ENCODE data around the gene IL1B. TPM values are rescaled to one million over a fixed set of nuclear protein-coding genes. Genes with fewer than 3 reads are reported as not detected.
A peak's percentile ranks its signal among the peaks of the same experiment; 100 is the strongest.
"Not testable (repeated sequence)": the region's sequence is repeated elsewhere in the genome, so short reads cannot be mapped to it uniquely, and the experiment has no call there.

The IL1B gene
- total and polyA plus RNA-seq, 2 experiments from 2014 or later: 0.86 to 2.2 TPM

DNA sequence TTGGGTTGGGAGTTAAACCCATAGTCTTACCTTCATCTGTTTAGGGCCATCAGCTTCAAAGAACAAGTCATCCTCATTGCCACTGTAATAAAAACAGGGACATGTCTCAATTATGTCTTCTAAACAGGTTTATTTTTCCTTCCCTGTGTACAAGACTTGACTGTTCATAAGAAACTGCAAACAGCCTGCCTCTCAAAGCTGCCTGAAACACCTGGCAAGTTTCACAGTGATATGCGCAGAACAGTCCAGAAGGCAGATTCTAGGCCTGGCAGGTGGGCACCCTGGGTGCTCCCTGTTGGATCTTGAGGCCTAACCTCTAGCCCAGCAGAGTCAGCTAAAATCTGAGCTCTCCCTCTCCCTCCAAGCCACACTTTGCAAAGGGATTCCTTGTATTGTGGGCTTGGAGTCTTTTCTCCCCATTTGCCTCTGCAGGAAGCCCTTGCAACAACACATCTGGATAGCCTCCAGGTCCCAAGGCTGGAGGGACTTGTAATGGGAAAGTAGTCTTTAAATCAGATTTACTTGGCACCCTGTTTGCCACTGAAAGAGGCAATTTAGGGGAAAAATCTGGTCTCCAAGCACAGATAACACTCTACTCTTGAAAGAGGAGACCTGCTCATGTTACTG lies 930 bp downstream of the IL1B start:
- Histone ChIP-seq H3F3A (ENCODE audit: insufficient read depth) (peaks cover 12% of the 10 kb centered on the region), H3K27me3 (replicated peaks; ENCODE audit: insufficient read depth) (no peaks in the 10 kb centered on the region), H3K36me3 (ENCODE audit: low read depth) (no peaks in the 10 kb centered on the region), H3K4me1 (ENCODE audit: insufficient read depth) (peaks cover 37% of the 10 kb centered on the region), H3K4me3 (peak overlapping the region; percentile 45; the same call in 1 of the 2 replicates), H3K27ac (peak overlapping the region; percentile 80), H3K9ac (peak overlapping the region; percentile 72), H3K9me2 (ENCODE audit: insufficient read depth) (no peaks in the 10 kb centered on the region), H3K9me3 (ENCODE audit: low read depth) (no peaks in the 10 kb centered on the region), H3K79me2 (ENCODE audit: insufficient read depth) (no peaks in the 10 kb centered on the region), H4K20me1 (ENCODE audit: insufficient read depth) (no peaks in the 10 kb centered on the region), H2AFZ (no peak overlapping the region), H3K4me2 (ENCODE audit: unreplicated experiment) (peak overlapping the region; percentile 59)
- DNase-seq: peak; percentile 26
- TF ChIP-seq EZH2 (IDR thresholded peaks at IDR 0.05; ENCODE audit: insufficient read depth, poor library complexity, severe bottlenecking) (no peak), EZH2phosphoT487 (IDR thresholded peaks at IDR 0.05; ENCODE audit: insufficient read depth, low read depth) (no peak)
- in situ Hi-C loops (cut with MboI): no loop called here
- WGBS, 2 experiments (ENCODE audit: low coverage in 1 of 2, low lambda C conversion rate in 2 of 2, missing lambda C conversion rate in 2 of 2): 95 to 100% methylated on average over 1 of the region's 1 CpG

DNA sequence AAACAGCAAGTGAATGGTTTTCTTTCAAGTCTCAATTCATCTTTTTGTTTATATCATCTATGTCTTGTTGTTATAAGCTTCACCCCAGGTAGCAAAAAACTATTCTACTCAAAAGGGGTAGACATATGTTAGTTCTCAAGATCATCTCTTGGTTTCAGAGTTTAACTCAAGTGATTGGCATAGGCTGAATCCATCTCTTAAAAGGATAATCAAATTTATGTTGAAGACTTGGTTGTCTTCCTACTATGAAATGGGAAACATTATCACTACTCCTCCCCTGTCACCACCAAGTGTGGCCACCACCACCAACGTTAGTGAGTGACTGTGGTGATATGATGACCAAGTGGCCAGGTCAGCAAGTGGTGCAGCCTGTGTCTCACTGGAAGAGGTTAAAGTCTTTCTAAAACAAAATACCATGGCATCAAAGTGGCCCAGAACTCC lies 1.5 kb downstream of the IL1B start:
- in situ Hi-C loops (cut with MboI): no loop called here
- H3K27me3 ChIP-seq (replicated peaks; ENCODE audit: insufficient read depth): no peaks in the 10 kb centered on the region

GRCh38 chr2:112834396-112835037 lies 2.1 kb downstream of the IL1B start:
- in situ Hi-C loops (cut with MboI): no loop called here
- H3K36me3 ChIP-seq (ENCODE audit: low read depth): no peaks in the 10 kb centered on the region
- TF ChIP-seq EZH2 (IDR thresholded peaks at IDR 0.05; ENCODE audit: insufficient read depth, poor library complexity, severe bottlenecking) (no peak), EZH2phosphoT487 (IDR thresholded peaks at IDR 0.05; ENCODE audit: insufficient read depth, low read depth) (no peak)
- no peaks in the 10 kb centered on the region for H3K79me2 ChIP-seq (ENCODE audit: insufficient read depth)
- H2AFZ ChIP-seq: no peak overlapping the region
- H3K9me2 ChIP-seq (ENCODE audit: insufficient read depth): no peaks in the 10 kb centered on the region
- no peak overlapping the region for H3K9ac ChIP-seq
- H3K4me2 ChIP-seq (ENCODE audit: unreplicated experiment): no peak overlapping the region
- H4K20me1 ChIP-seq (ENCODE audit: insufficient read depth): no peaks in the 10 kb centered on the region
- no peak for DNase-seq
- no peak overlapping the region for H3K27ac ChIP-seq
- 56 to 70% methylated on average over 1 of the region's 1 CpG for WGBS, 2 experiments (ENCODE audit: low coverage in 1 of 2, low lambda C conversion rate in 2 of 2, missing lambda C conversion rate in 2 of 2)
- no peaks in the 10 kb centered on the region for H3K9me3 ChIP-seq (ENCODE audit: low read depth)
- peaks cover 12% of the 10 kb centered on the region for H3F3A ChIP-seq (ENCODE audit: insufficient read depth)
- peaks cover 30% of the 10 kb centered on the region for H3K4me1 ChIP-seq (ENCODE audit: insufficient read depth)
- H3K27me3 ChIP-seq (replicated peaks; ENCODE audit: insufficient read depth): no peaks in the 10 kb centered on the region
- no peak overlapping the region for H3K4me3 ChIP-seq

More for the DNA sequence above, 1.5 kb downstream of the IL1B start:
- Histone ChIP-seq H3K9me2 (ENCODE audit: insufficient read depth) (no peaks in the 10 kb centered on the region), H3K9ac (no peak overlapping the region), H3K36me3 (ENCODE audit: low read depth) (no peaks in the 10 kb centered on the region), H3K27ac (no peak overlapping the region), H3K79me2 (ENCODE audit: insufficient read depth) (no peaks in the 10 kb centered on the region), H3F3A (ENCODE audit: insufficient read depth) (peaks cover 12% of the 10 kb centered on the region), H3K9me3 (ENCODE audit: low read depth) (no peaks in the 10 kb centered on the region), H3K4me1 (ENCODE audit: insufficient read depth) (peaks cover 35% of the 10 kb centered on the region), H3K4me3 (no peak overlapping the region), H3K4me2 (ENCODE audit: unreplicated experiment) (no peak overlapping the region), H4K20me1 (ENCODE audit: insufficient read depth) (no peaks in the 10 kb centered on the region), H2AFZ (no peak overlapping the region)
- DNase-seq: no peak
- no peak for TF ChIP-seq EZH2phosphoT487 (IDR thresholded peaks at IDR 0.05; ENCODE audit: insufficient read depth, low read depth)
- TF ChIP-seq EZH2 (IDR thresholded peaks at IDR 0.05; ENCODE audit: insufficient read depth, poor library complexity, severe bottlenecking): no peak
- 24 to 41% methylated on average over 1 of the region's 1 CpG for WGBS, 2 experiments (ENCODE audit: low coverage in 1 of 2, low lambda C conversion rate in 2 of 2, missing lambda C conversion rate in 2 of 2)

GRCh38 chr2:112833976-112834375 lies 2.6 kb downstream of the IL1B start:
- in situ Hi-C loops (cut with MboI): no loop called here

DNA sequence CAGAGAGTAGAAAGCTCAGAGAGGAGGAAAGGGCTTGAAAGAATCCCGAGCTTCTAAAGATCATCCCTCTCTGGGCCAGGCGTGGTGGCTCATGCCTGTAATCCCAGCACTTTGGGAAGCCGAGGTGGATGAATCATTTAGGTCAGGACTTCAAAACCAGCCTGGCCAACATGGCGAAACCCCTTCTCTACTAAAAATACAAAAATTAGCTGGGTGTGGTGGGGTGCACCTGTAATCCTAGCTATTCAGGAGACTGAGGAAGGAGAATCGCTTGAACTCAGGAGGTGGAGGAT lies 3.0 kb downstream of the IL1B start:
- H3K9me3 ChIP-seq (ENCODE audit: low read depth); H3K79me2 ChIP-seq (ENCODE audit: insufficient read depth); DNase-seq; in situ Hi-C loops (cut with MboI); H3K27ac ChIP-seq; H4K20me1 ChIP-seq (ENCODE audit: insufficient read depth); H2AFZ ChIP-seq; H3K36me3 ChIP-seq (ENCODE audit: low read depth); H3K9me2 ChIP-seq (ENCODE audit: insufficient read depth); H3K27me3 ChIP-seq (replicated peaks; ENCODE audit: insufficient read depth); H3K4me2 ChIP-seq (ENCODE audit: unreplicated experiment); H3K4me3 ChIP-seq; H3K9ac ChIP-seq: not testable (repeated sequence)
- H3K4me1 ChIP-seq (ENCODE audit: insufficient read depth): peaks cover 30% of the 10 kb centered on the region
- WGBS, 2 experiments (ENCODE audit: low coverage in 1 of 2, low lambda C conversion rate in 2 of 2, missing lambda C conversion rate in 2 of 2): 78 to 81% methylated on average over 5 of the region's 5 CpGs
- H3F3A ChIP-seq (ENCODE audit: insufficient read depth): peaks cover 12% of the 10 kb centered on the region

More at GRCh38 chr2:112833976-112834375, 2.6 kb downstream of the IL1B start:
- Histone ChIP-seq H2AFZ (no peak overlapping the region), H3K9ac (no peak overlapping the region), H4K20me1 (ENCODE audit: insufficient read depth) (no peaks in the 10 kb centered on the region), H3K79me2 (ENCODE audit: insufficient read depth) (no peaks in the 10 kb centered on the region), H3K4me2 (ENCODE audit: unreplicated experiment) (no peak overlapping the region), H3K27me3 (replicated peaks; ENCODE audit: insufficient read depth) (no peaks in the 10 kb centered on the region), H3K36me3 (ENCODE audit: low read depth) (no peaks in the 10 kb centered on the region), H3K4me3 (no peak overlapping the region), H3F3A (ENCODE audit: insufficient read depth) (peaks cover 12% of the 10 kb centered on the region), H3K9me3 (ENCODE audit: low read depth) (no peaks in the 10 kb centered on the region), H3K27ac (no peak overlapping the region), H3K9me2 (ENCODE audit: insufficient read depth) (no peaks in the 10 kb centered on the region), H3K4me1 (ENCODE audit: insufficient read depth) (peaks cover 30% of the 10 kb centered on the region)
- DNase-seq: no peak
- TF ChIP-seq EZH2phosphoT487 (IDR thresholded peaks at IDR 0.05; ENCODE audit: insufficient read depth, low read depth): no peak
- TF ChIP-seq EZH2 (IDR thresholded peaks at IDR 0.05; ENCODE audit: insufficient read depth, poor library complexity, severe bottlenecking): no peak

Data from GM23248 (cell line).